HG02840 (cell line): ENCODE data around the gene EED.

Source experiments
- ATAC-seq: cut with Tn5 transposase; IDR thresholded peaks from one replicate; pipeline ENCODE4 v1.9.1; 2021; ENCODE audit warnings: mild to moderate bottlenecking, moderate library complexity, moderate number of reproducible peaks; ENCODE audit not compliant: unreplicated experiment, low FRiP score

Gene EED

DNA sequence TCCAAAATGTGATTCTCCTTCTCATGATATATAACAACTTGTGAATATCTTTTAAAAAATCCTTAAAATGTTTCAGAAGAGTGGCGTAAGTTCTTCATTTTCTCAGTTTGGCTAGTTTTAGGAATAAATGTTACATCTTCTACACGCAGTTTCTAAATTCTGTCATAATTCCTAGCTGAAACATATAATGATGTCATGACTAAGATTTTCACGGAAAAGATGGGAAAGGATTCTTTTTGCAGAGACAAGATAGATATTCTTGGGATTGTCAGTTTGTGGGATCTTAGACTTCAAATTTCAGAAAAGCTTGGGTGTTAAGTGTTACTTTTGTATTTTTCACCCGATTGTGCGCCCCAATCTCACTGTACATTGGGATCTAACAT is 1.7 kb downstream of the EED start:
- ATAC-seq, result no peak

GRCh38 chr11:86247608-86248007 is 3.1 kb downstream of the EED start:
- ATAC-seq, result no peak

GRCh38 chr11:86248609-86249008 is 4.1 kb downstream of the EED start:
- no peak for ATAC-seq

DNA sequence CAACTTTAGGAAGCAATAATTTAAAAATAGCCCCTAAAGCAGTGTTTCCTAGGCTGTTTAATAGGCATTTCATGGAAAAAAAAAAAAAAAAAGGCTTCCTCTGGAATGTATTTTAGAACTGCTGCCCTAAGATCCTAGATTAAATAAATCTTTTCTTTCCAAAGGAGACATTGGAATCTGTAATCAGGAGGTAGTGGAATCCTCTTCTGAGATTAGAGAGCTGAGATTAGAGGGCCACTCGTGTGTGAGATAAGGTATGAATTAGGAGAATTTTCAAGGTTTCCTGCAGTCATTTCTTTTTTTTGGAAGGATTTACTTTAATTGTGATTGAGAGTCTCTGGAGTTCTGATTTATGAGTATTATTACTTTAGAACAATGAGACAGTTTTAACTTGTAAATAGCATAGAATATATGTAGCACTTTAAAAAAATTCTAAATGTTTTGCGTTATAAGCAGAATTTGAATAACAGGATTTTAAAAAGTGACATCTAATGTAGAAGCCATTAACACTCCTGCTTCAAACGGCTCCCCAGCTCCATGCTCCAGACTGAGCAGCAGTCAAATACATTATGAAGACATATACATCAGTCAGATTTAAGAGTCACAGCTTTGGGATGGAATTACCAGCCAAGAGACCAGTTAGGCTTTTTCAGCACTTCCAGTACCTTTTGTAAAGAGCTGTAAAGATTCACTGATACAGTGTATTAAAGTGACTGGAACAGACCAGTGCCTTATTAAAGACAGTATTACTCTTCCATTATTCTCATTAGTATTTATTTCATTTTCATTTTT is 5.0 kb downstream of the EED start:
- ATAC-seq, result no peak

DNA sequence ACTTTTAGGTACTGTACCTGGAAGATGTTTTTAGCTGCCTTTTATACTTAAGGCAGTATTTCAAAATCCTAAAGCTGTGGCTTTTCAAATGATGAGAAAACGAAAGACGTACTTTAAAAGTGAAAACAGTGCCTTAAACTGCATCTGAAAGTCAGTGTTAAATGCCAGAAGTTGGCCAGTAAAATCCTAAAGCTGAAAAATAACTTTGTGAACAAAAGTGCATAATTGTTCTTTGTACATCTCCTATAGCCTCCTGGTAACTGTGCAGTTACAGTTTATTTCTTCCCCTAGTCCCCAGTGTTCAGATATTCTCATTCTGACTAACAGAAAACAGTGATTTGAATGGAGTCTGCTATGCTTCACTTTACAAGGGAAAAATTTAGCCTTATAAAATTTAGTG is 6.8 kb downstream of the EED start:
- no peak for ATAC-seq

DNA sequence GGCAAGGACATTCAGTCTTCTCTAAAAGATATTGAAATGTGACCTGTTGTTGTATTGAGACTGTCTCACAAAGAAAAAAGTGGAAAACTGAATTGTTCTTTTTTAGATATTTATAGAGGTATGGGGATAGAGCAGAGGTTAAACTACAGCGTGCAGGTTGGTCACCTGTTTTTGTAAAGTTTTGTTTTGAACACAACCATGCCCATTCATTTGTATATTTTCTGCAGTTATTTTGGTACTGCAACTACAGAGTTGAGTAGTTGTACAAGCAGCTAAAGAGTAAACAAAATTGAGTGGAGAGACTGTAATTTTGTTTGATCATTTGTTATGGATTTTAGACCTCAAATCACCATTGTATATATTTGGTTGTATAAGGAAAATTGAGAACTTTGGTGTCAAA is 11.3 kb downstream of the EED start:
- ATAC-seq, result peak; percentile 89

DNA sequence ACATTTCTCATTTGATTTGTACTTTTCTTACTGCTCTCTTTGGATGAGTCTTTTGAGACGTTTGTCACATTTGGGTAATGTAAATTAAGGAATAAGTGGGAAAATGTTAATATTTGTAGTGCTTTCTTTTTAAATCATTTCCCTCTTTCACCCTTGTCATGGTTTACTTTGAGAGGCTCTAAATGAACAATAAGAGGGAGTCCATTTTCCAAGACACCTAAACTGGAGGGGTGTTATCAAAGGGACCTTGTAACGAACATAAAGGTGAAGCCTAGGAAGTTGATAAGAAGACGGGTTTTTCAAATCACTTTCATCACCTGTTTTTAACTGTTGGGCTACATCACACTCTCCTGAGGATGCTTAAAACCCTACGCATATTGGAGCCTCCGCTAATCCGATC is 12.1 kb downstream of the EED start:
- no peak for ATAC-seq

GRCh38 chr11:86257446-86257845 is 12.9 kb downstream of the EED start:
- no peak for ATAC-seq

DNA sequence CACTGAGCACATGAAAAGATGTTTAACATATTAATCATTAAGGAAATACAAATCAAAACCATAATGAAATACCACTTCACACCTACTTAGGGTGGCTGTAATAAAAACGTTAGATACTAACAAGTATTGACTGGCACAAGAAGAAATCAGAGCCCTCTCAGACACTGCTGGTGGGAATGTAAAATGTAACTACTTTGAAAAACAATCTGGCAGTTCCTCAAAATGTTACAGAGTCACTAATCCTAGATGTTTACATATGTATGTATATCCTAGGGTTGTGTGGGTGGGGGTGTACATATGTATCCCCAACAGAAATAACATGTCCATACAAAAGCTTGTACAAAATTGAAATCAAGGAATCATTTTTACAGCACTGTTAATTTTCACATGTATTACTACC is 15.2 kb downstream of the EED start:
- ATAC-seq, result no peak

DNA sequence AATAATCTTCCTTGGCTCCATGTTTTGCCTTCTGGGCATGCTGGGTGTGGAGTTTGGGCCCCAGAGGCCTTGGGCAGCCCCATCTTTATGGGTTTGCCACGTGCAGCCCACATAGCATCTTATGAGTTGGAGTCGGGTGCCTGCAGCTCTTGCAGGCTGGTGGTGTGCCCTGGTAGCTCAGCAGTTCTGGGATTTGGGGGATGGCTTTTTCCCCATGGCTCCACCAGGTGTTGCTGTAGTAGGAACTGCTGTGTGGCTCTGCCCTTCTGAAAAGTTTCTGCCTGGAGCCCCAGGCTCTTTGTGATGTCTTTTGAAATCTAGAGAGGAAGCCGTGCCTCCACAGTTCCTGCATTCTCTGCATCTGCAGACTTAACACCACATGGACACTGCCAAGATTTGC is 16.8 kb downstream of the EED start:
- no peak for ATAC-seq

- ATAC-seq, result no peak
Measured at GRCh38 chr11:86262387-86262786, 17.8 kb downstream of the EED start.

- ATAC-seq, result no peak
Measured at GRCh38 chr11:86264649-86265048, 20.1 kb downstream of the EED start.

DNA sequence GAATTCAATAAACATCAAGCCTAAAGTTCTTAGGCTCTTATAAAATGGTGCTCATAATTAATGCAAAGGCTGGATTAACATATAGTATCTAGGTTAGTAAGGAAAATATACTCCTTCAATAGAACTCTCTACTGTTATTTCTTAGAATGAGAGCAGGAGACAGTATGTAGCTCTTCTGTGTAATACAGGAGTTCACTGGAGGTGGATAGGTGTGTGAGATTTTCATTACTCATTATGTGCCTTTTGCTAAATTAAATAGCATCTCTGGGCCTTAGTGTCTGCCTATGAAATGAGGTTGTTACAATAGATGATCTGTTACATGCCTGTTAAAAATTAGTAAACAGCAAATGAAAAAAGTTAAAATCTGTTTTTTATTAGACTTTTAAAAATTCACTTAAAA is 20.6 kb downstream of the EED start:
- ATAC-seq, result no peak

DNA sequence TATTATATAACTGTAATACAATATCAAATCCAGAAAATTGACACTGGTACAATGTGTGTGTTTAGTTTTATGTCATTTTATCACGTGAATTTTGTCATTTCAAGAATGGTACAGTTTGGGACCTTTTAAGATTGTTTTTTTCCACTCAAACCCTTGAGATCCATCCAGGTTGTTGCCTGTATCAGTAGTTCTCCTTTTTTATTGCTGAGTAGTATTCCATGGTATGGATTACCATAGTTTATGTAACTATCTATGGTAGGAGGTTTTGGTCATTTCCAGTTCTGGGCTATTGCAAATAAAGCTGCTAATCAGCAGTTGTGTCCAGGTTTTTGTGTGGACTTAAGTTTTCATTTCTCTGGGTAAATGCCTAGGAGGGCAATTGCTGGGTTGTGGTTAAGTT is 25.1 kb downstream of the EED start:
- no peak for ATAC-seq

DNA sequence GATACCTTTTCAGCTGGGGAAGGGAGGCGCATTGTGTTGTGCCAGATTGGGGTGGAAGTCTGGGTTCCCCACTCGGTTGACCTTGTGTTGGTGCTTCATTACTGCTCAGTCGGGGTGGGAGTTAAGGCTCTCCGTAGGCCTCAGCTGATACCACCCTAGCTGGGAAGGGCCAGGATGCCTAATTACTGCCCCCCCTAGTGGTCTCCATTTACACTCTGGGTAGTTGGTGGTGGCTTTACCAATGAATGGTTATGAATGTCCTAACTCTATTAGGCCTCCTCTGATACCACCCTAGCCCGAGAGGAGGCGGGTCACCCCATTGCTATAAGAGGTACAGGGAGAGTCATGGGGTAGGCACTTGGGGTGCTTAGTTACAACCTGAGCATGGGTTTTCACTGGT is 29.9 kb downstream of the EED start:
- no peak for ATAC-seq

DNA sequence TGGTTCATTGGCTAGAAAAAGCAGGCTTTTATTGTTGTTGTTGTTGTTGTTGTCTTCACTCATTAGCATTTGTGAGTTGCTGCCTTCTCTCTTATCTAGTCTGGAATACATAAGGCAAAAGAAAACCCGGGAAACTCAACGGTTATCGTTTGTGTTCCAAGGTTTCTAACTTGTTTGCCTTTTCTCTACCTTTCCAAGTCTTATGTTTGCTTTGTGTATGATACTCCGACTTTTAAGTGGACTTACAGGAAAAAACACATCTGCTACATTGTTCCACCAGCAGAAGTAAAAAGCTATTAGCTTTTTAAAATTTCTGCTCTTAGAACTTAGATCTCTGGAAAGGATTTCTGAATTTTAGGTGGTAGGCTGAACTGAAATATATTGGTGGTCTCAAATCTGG is 30.4 kb downstream of the EED start:
- no peak for ATAC-seq

GRCh38 chr11:86275493-86276370 is 31.2 kb downstream of the EED start:
- ATAC-seq, result no peak

DNA sequence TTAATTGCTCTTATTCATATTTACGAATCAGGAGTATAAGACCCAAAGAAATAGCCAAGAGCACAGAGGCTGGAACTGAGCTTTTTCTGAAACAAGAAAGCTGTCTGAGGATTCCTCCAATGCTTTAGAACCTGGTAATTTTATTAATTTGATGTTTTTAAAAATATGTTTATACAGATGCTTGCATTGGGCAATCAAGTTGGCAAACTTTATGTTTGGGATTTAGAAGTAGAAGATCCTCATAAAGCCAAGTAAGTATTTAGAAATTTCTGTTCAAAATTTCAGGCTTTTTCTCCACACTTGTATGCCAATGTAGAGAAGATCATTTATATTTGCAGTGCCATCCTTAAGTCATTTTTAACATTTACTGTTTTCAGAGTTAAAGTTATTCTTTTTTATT is 33.2 kb downstream of the EED start:
- ATAC-seq, result no peak

DNA sequence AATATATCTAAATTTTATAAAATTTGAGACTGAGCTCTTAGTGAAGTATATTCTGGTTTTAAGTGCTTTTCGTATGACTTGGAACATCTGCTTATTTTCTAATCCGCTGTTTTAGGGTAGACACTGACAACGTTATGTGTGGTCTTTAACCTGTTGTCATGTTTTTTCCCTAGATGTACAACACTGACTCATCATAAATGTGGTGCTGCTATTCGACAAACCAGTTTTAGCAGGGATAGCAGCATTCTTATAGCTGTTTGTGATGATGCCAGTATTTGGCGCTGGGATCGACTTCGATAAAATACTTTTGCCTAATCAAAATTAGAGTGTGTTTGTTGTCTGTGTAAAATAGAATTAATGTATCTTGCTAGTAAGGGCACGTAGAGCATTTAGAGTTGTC is 33.7 kb downstream of the EED start:
- no peak for ATAC-seq

DNA sequence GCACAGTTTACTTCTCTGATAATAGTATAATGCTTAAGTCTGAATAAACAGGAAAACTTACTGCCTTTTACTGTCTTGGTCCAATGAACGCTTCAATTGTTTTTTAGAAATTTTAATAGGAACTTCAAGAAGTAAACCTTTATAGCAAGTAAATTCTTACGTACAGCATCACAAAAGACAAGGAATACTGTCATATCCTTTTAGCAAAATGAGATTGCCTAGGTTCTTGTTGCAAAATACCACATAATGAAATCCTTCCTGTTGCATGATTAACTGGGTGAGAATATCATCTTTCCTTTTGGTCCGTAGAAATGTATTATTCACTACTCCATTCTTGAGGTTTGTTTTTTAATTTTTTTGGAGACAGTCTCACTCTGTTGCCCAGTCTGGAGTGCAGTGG is 35.2 kb downstream of the EED start:
- ATAC-seq, result no peak

- ATAC-seq, result no peak
Measured at GRCh38 chr11:86287468-86287796, 42.9 kb downstream of the EED start.
